HG03354 (cell line): Measurements from ENCODE around the gene SLC36A1.
"Not testable (repeated sequence)": the region's sequence is repeated elsewhere in the genome, so short reads cannot be mapped to it uniquely, and the experiment has no call there.

Experiments
- ATAC-seq: cut with Tn5 transposase; IDR thresholded peaks from one replicate; pipeline ENCODE4 v1.9.1; 2021; ENCODE audit warnings: mild to moderate bottlenecking; ENCODE audit not compliant: unreplicated experiment, poor library complexity, severe bottlenecking

The SLC36A1 gene

GRCh38 chr5:151447174-151448037 lies at the start of gene SLC36A1:
Gene SLC36A1 (plus strand): TSS chr5:151447603. CDS start chr5:151458793, 11,190 bp downstream.
- ATAC-seq, result peak; percentile 88

DNA sequence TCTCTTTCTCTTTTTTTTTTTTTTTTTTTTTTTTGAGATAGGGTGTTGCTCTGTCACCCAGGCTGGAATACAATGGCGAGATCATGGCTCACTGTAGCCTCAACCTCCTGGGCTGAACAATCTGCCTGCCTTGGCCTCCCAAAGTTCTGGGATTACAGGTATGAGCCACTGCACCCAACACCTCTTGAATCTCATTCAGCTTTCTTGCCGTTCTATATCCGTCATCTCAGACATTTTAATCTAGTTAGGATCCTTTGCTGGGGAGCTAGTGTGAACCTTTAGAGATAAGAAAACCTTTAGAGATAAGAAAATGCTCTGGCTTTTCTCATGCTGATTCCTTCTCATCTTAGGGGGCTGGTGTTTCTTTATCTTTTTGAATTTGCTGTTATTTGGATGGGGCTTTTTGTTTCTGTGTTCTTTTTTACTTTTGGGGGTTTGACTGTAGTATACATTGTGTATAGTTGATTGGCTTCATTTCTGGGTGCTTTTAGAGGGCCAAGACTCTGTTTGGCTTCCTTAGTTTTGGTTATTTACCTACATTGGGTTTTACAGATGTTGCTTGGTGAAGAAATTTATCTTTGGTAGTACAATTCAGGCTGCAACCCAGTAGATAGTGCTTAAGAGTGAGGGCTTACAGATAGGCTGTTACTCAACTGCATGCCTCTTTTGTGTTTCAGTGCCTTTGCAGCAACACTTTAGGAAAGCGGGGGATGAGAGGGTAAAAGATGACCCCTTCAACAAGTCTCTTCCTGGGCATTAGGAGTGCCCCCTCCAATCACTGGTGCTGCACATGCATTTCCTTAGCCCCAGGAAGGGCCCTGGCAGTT lies 41.9 kb upstream of the SLC36A1 start:
- ATAC-seq, result no peak

DNA sequence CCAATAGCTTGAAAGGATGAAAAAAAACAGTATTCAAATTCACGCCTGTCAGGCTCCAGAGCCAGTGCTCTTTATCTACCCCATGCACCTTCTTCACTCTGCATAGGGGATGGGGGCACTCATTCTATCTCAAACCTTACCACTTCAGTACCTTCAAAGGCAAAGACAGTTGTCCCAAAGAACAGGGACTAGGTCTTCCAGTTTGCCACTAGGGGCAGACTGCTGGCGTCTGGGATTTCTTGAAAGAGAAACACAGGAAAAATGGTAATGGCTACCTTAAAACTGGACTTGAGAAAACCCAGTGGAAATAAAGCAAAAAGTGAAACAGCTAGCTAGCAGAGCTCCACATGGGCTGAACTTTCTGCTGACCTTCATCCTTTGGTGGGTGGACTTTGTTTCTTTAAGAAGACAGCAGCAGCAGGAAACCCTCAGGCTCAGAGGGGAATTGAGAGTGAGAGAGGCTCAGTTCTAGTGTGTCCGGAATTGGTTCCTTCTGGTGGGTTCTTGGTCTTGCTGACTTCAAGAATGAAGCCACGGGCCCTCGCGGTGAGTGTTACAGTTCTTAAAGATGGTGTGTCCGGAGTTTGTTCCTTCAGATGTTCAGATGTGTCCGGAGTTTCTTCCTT lies 41.0 kb upstream of the SLC36A1 start:
- ATAC-seq, result no peak

GRCh38 chr5:151408591-151409230 lies 38.7 kb upstream of the SLC36A1 start:
- no peak for ATAC-seq

- no peak for ATAC-seq
These were observed 33.6 kb upstream of the SLC36A1 start for GRCh38 chr5:151413800-151414199.

- ATAC-seq, result no peak
These were observed 32.9 kb upstream of the SLC36A1 start for GRCh38 chr5:151414536-151414935.

DNA sequence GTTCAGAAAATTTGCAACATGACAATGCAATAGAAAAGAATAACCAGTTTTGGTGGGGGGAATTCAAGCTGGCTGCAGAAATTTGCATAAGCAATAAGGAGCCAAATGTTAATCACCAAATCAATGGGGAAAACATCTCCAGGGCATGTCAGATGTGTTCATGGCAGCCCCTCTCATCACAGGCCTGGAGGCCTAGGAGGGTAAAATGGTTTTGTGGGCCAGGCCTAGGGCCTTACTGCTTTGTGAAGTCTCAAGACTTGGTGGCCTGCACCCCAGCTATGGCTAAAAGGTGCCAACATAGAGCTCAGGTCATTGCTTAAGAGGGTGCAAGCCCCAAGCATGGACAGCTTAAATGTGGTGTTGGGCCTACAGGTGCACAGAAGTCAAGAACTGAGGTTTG lies 29.7 kb upstream of the SLC36A1 start:
- no peak for ATAC-seq

GRCh38 chr5:151420127-151420526 lies 27.3 kb upstream of the SLC36A1 start:
- no peak for ATAC-seq

GRCh38 chr5:151424892-151425523 lies 22.4 kb upstream of the SLC36A1 start:
- no peak for ATAC-seq

- not testable (repeated sequence) for ATAC-seq
These were observed 21.1 kb upstream of the SLC36A1 start for GRCh38 chr5:151426347-151426746.

GRCh38 chr5:151427258-151427657 lies 20.1 kb upstream of the SLC36A1 start:
- ATAC-seq, result peak; percentile 99

DNA sequence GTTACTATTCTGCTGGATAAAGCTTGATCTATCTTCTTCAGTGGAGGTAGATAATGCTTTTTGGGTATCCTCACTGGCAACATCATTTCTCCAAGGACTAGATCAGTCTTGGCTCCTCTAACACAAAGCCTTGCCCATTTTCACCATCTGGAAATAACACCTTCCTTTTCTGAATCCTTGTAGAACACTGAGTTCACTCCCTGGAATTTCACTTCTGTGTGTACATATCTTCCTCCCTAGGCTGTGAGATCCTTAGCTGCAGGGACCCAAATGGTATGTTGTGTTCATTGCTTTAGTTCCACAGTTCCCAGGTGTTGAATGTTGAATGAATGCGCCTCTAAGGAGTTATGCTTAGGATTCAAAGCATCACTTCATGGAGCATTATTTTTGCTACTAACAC lies 16.7 kb upstream of the SLC36A1 start:
- no peak for ATAC-seq

- ATAC-seq, result no peak
These were observed 15.7 kb upstream of the SLC36A1 start for GRCh38 chr5:151431666-151432065.

DNA sequence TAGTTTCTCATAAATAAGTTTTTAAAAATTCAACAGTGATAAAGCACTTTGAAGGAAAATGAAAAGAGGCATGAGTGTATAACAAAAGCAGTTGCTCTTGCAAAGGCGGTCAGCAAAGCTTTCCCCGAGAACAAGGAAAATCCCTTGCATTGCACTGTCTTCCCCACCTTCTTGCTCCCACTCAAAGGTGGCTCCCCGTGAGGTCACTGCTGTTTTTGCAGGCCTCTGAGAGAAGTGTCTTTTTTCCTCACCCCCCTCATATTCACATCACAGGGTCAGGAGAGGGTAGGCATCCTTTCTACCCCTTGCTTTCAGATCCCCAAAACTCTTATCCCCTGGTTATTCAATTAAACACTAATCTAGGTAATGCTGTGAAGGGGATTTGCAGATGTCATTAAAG lies 15.2 kb upstream of the SLC36A1 start:
- ATAC-seq, result no peak

- no peak for ATAC-seq
These were observed 12.7 kb upstream of the SLC36A1 start for GRCh38 chr5:151434570-151435237.

- ATAC-seq, result peak; percentile 11
These were observed 909 bp downstream of the SLC36A1 start for GRCh38 chr5:151448038-151448985.

GRCh38 chr5:151449297-151449696 lies 1.9 kb downstream of the SLC36A1 start:
- ATAC-seq, result no peak

GRCh38 chr5:151449839-151450238 lies 2.4 kb downstream of the SLC36A1 start:
- no peak for ATAC-seq
